GM18498 (cell line): ENCODE data around the gene BEST4.
"Not testable (repeated sequence)": the region's sequence is repeated elsewhere in the genome, so short reads cannot be mapped to it uniquely, and the experiment has no call there.

ENCODE experiments used
- ATAC-seq: cut with Tn5 transposase; IDR thresholded peaks from one replicate; pipeline ENCODE4 v1.9.1; 2021; ENCODE audit warnings: mild to moderate bottlenecking, moderate library complexity; ENCODE audit not compliant: unreplicated experiment

The BEST4 gene

DNA sequence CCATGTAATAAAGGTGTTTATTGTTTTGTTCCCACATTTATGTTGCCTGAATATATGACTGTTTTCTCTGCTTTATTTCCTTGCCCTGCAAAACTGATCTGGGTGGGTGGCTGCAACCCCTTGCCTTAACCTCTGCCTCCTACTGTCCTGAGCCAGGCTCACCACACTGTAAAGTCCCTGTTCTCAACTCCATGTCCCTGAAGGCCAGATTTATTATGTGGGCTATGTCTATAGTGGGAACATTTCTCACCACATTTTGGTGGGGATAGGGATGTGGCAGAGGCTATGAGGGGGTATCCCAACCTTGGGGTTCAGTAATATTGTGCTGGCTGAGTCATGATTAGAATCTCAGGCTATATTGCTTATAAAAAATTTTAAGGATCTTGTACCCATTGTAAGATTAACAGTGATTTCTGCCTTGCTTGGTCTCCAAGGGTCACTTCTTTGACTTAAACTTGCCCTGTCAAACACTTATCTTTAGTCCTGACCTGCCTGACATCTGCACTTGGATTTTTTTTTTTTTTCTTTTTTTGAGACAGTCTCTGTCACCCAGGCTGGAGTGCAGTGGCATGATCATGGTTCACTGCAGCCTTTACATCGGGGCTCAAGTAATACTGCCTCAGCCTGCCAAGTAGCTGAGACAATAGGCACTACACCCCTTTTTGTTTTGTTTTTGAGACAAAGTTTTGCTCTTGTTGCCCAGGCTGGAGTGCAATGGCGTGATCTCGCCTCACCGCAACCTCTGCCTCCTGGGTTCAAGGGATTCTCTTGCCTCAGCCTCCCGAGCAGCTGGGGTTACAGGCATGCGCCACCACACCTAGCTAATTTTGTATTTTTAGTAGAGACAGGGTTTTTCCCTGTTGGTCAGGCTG lies 9.0 kb downstream of the BEST4 start:
- no peak for ATAC-seq

DNA sequence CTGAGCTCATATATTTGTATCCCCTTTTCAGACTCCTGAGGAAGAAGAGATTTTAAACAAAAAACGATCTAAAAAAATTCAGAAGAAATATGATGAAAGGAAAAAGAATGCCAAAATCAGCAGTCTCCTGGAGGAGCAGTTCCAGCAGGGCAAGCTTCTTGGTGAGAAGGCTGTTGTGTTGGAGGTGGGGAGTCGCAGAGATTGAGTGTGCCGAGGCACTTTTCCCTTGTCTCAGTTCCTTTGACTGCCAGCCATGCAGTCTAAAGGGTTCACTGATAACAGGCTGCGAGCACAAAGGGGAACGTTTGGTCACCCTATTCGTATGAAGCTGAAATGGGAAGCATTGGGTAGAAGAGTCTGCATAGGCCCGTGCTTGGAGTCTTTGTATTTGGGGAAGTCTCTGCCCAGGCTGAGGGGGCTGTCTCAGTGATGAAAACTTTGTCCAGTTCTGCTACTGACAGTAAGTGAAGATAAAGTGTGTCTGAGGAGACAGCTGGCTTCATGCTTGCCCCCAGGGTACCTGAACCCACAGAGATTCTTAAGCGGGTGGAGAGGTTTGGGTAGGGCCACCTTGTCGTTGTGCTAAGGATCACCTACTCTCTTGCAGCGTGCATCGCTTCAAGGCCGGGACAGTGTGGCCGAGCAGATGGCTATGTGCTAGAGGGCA lies 9.9 kb downstream of the BEST4 start:
- ATAC-seq, result no peak

DNA sequence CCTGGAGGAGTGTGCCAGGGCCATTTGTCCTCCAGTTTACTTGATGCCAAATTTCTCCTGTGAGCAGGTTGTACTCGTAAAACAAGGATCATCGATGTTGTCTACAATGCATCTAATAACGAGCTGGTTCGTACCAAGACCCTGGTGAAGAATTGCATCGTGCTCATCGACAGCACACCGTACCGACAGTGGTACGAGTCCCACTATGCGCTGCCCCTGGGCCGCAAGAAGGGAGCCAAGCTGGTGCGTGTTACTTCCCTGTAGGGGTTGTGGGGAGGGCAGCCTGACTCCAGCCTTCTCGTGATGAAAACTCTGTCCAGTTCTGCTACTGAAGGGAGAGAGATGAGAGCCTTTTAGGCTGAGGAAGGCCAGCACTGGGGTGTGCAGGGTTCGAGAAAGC lies 10.4 kb downstream of the BEST4 start:
- no peak for ATAC-seq

DNA sequence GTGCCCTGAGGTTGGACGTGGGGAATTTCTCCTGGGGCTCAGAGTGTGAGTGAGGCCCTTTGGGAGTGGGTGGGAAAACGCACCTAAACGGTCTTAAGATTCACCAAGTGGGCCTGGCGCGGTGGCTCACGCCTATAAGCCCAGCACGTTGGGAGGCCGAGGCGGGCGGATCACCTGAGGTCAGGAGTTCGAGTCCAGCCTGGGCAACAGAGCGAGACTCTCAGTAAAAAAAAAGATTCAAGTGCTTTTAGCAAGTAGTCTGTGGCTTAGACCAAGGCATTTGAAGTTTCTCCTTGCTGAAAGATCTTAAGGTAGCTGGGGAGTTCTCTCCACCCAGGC lies 11.3 kb downstream of the BEST4 start:
- no peak for ATAC-seq

DNA sequence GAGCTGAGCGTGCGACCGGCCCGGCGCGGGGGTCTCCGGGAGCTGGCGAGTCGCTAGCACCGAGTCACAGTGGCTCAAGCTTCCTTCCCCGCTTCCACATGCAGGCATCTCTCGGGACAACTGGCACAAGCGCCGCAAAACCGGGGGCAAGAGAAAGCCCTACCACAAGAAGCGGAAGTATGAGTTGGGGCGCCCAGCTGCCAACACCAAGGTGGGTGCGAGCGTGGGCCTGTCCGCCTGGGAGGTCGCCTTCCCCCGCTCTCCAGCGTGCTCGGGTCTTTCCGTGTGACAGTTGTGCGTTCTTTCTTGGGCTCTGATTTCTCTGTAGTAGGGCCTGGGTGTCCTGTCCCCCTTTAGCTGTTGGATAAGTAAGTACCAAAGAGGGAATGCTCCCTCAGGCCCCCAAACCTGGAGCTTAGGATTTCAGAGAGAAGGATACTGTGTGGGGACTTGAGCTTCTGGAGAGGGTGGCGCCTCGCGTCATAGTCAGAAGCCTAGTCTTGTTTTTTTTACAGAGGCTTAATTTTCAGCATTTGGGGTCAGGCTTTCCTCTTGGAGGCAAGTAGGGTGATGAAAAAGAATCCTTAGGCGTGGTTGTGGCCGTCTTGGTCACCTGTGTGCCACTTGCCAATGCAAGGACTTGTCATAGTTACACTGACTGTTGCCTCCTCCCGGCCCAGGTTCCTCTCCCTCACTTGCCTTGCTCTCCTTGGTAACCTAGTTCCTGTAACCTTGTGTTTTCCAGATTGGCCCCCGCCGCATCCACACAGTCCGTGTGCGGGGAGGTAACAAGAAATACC lies 11.8 kb downstream of the BEST4 start:
- peak; percentile 14 for ATAC-seq

DNA sequence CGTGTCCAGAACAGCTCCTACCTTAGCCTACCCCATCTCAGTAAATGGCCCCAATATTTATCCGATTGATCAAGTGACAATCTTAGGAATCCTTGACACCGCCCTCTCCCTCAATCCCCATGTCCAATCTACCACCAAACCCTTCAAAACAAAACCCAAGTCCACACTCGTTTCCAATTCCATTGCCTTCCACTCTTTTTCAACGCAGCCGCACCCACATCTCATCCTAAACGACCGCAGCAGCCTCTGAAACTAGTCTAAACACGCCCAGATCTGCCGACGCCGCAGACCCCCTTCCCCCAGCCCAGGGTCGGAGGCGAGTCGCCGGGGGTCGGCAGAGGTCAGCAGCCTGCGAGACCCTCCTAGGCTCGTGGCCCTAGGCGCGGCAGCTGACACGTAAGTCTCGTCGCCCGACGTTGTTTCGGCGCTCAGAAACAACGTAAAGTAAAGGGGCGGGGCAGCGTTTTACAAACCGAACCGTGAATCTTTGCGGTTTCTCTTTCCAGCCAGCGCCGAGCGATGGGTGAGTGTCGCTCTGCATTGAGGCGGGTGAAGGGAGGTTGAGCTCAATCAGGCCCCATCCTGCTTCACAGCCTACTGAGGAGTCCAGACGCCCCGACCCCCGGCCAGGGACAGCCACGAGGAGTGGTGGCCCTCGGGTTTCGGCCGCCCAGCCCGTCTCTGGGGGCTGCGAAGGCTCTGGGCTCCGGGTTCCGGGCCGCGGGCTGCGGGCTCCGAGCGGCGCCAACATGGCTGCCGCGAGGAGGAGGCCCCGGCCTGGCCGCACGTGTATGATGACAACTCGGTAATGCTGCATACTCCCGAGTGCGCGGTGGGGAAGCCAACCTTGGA lies 12.7 kb downstream of the BEST4 start, which contains the start of gene RPS8:
Gene RPS8 (plus strand): TSS at position 463 of the 852 bp plus-strand sequence. CDS start 57 bp downstream, at position 520.
- ATAC-seq, result peak; percentile 77

DNA sequence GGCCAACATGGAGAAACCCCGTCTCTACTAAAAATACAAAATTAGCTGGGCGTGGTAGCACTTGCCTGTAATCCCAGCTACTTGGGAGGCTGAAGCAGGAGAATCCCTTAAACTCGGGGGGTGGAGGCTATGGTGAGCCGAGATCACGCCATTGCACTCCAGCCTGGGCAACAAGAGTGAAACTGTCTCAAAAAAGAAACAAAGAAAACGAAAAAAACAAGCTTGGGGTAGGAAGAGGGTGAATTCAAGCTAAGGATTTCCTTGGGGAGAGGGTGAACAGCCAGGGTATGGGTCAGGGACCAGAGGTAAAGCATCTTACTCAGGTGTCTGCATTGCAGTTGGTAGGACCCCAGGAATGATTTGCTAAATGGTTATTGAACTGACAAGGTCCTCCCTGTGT lies 21.5 kb downstream of the BEST4 start:
- ATAC-seq, result not testable (repeated sequence)

DNA sequence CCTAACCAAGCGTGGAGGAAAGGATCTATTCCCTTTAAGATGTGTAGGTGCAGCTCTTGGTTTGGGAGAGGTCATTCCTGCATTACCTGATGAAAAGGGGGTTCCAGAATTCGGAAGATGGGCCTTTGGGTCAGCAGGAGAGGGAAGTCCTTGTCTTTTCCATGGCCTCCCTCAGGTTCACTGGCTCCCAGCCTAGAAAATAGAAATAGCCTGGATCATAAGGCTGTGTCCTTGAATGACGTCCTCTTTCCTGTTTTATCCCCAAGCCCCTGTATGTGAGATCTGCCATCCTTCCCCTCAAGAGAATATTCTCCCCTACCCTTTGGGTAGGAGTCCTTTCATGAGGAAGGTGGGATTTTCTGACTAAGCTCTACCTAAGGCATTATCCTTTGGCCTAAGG lies 27.1 kb downstream of the BEST4 start:
- ATAC-seq, result no peak

DNA sequence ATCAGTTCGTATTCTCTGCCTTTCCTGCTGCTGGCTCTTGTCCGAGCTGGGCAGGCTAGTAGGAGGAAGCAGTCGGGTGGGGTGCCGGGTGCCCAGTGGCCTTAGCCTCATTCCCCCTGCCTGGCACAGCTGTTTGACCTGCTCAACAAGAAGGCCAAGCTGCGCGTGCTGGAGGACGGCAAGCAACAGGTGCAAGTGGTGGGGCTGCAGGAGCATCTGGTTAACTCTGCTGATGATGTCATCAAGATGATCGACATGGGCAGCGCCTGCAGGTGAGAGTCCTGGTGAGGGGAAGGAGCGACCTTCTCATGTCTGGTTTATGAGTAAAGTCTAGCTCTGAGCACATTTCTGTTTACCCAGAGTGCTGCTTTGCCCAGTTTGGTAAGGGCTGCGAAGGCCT lies 28.9 kb downstream of the BEST4 start:
- no peak for ATAC-seq

DNA sequence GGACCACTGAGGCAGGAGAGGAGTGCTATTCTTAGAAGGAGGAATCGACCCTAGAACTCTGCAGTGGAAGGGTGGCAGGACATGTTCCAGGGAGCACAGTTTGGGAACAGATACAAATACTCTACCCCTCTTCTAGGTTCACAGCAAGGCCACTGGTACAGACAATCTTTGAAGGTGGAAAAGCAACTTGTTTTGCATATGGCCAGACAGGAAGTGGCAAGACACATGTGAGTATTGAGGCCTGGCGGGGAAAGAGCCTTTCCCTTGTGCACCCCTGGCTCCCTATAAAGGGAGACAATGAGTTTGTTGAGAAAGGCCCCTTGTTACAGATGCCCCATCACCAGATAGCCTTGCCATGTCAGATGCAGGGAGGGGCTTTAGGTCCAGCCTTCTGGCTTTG lies 30.6 kb downstream of the BEST4 start:
- peak; percentile 63 for ATAC-seq

DNA sequence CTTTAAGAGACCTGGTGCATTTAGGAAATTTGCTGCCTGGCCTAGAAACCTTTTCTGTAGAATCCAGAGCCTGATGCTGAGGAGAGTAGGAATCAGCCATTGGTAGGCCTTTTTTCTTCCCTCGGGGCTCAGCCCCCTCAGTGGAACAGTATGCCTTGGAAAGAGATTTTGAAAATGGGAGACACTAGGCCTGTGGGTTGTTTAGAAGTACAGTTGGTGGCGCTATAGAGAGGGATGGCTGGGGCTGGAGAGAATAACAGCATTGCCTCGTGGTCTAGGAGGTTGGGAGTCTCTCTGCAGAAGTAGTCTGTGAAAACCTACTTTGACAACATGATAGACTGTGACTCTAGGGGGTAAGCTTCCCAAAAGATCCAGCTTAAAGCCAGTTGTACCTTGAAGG lies 40.1 kb downstream of the BEST4 start:
- no peak for ATAC-seq

DNA sequence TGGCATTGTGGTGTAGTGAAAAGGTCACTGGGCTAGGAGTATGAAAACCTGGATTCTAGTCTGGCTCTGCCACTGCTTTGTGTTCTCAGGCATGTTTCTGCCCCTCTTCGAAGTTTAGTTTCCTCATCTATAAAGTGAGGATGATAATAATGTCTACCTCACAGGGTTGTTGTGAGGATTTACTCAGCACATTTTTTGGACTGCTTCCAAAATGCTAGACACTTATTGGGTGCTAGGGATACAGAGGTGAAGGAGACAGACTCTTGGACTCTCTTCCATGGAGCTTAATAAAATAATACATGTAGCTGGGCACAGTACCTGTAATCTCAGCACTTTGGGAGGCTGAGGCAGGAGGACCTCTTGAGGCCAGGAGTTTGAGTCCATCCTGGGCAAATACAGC lies 44.8 kb downstream of the BEST4 start:
- ATAC-seq, result no peak

DNA sequence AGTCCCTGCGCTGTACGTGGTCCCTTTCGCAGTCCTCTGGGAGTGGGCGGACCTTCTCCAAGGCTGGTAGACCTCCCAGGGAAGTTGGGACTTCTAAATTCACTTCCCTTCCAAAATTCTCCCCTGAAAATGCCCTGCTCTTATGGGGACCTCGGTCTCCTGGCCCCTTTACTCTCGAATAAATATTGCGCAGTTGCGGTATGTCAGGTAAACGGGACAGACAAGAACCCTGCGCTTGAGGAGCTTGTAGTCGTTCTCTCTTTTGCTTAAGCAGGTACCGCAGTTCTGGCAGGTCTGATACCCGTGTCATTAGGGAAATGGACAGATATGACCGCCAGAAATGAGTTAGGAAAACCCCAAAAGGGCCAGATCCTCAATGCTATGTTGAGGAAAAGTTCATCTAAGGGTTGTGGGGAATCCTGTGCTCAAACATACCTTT lies 47.8 kb downstream of the BEST4 start:
- ATAC-seq, result no peak

DNA sequence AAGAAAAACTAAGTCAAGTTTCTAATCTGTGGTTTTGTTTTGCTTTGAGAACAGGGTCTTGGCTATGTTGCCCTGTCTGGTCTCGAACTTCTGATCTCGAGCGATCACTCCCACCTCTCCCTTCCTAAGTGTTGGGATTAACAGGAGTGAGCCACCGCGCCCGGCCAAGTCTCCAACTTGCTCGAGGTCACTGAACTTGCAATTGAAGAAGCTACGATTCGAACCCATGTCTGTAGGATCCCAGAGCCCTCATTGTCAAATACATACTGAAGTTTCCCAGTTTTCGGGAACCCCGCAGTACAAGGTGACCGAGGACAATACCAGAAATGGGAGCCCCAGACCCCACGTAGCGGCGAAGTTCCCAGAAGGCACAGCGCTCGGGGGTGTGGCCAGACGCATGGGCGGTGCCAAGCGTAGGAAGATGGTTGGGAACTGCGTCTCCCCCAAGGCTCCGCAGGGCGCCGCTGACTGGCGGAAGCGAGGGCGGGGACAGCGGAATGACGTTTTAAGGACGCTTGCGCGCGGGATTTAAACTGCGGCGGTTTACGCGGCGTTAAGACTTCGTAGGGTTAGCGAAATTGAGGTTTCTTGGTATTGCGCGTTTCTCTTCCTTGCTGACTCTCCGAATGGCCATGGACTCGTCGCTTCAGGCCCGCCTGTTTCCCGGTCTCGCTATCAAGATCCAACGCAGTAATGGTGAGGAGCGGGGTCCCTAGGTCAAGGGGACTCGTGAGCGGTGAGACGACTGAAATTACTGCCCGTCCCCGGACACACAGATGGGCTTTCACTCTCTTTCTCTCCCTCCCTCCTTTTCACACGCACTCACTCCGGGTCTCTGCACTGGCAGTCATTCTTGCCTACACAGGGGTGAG lies 48.4 kb downstream of the BEST4 start, which contains the start of gene KIF2C:
Gene KIF2C (plus strand): TSS at position 531 of the 872 bp plus-strand sequence. CDS start 96 bp downstream, at position 627.
- peak; percentile 98 for ATAC-seq

DNA sequence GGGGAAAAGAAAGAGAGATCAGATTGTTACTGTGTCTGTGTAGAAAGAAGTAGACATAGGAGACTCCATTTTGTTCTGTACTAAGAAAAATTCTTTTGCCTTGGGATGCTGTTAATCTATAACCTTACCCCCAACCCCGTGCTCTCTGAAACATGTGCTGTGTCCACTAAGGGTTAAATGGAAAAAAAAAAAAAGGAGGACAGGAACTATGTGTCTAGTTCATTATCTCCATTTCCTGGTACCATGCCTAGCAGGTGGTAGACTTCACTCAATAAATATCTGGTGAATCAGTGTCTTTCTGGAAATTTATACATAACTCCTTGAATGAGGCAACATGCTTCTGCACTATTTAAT lies 49.0 kb downstream of the BEST4 start:
- not testable (repeated sequence) for ATAC-seq

DNA sequence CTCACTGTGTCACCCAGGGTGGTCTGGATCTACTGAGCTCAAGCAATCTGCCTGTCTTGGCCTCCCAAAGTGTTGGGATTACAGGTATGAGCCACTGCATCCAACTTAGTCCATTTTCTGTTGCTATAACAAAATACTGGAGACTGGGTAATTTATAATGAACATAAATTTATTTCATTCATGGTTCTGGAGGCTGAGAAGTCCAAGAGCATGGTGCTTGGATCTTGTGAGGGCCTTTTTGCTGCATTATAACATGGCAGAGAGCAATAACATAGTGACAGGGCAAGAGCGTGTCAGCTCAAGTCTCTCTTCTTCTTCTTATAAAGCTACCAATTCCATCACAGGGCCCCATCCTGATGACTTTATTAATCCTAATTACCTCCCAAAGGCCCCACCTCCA lies 52.0 kb downstream of the BEST4 start:
- ATAC-seq, result no peak

DNA sequence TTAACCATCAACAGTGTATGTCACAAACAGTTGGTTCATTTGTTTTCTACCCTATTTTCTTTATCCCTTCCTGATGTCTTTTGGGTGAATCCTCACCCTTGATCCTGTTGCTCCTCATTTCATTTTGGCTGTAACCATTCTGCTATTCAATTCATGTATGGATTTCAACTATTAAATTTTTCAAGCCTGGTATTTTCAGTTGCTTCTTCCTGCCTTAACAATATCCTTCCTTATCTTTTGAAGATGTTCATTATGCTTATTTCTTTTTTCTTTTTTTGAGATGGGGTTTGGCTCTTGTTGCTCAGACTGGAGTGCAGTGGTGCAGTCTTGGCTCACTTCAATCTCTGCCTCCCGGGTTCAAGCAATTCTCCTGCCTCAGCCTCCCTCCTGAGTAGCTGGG lies 54.2 kb downstream of the BEST4 start:
- ATAC-seq, result no peak
